SU-DHL-6 (cell line): ENCODE results near the gene DPH7.

ENCODE experiments used
- CTCF ChIP-seq: fragments of 200-600 bp; sonication (generic); IDR thresholded peaks from one replicate; pipeline ENCODE4 v1.5.1; 2017; ENCODE audit warnings: antibody characterized with exemption, mild to moderate bottlenecking, low read length, moderate library complexity; ENCODE audit not compliant: insufficient read depth, poor library complexity, severe bottlenecking
- EZH2phosphoT487 ChIP-seq: fragments of 200-600 bp; sonication (generic), shearing (Covaris generic); conservative IDR thresholded peaks from 2 replicates; pipeline ENCODE4 v1.6.1; 2018; ENCODE audit warnings: mild to moderate bottlenecking, antibody characterized with exemption, low read length, moderate library complexity, mixed read lengths

GRCh38 chr9:137598943-137599342 lies 20.2 kb upstream of the DPH7 start:
- TF ChIP-seq CTCF (no peak), EZH2phosphoT487 (no peak)
